ENCODE data around the gene TNNT3.
"Not testable (repeated sequence)": the region's sequence is repeated elsewhere in the genome, so short reads cannot be mapped to it uniquely, and the experiment has no call there.

Gene TNNT3

GRCh38 chr11:1919391-1920127 is at the start of gene TNNT3:
TSS of gene TNNT3 (plus strand) at chr11:1919703. CDS start at chr11:1922875, 3,172 bp downstream.
- no peak for DNase-seq

GRCh38 chr11:1870326-1870696 is 49.2 kb upstream of the TNNT3 start:
- DNase-seq, result no peak

GRCh38 chr11:1870721-1871466 is 48.6 kb upstream of the TNNT3 start:
- peak in 10 of 56 donors; percentile 18 to 47 (median 33) for DNase-seq

- DNase-seq, result no peak
These were observed 48.0 kb upstream of the TNNT3 start for GRCh38 chr11:1871531-1871930.

- no peak for DNase-seq
These were observed 47.1 kb upstream of the TNNT3 start for GRCh38 chr11:1872267-1872985.

GRCh38 chr11:1873048-1873812 is 46.3 kb upstream of the TNNT3 start:
- DNase-seq, result no peak

GRCh38 chr11:1873813-1874150 is 45.7 kb upstream of the TNNT3 start:
- DNase-seq, result not testable (repeated sequence)

GRCh38 chr11:1874441-1875092 is 44.9 kb upstream of the TNNT3 start:
- not testable (repeated sequence) for DNase-seq

GRCh38 chr11:1875093-1875850 is 44.2 kb upstream of the TNNT3 start:
- no peak for DNase-seq

- not testable (repeated sequence) for DNase-seq
These were observed 43.6 kb upstream of the TNNT3 start for GRCh38 chr11:1875851-1876301.

- DNase-seq, result no peak
These were observed 43.0 kb upstream of the TNNT3 start for GRCh38 chr11:1876361-1877063.

GRCh38 chr11:1877211-1878136 is 42.0 kb upstream of the TNNT3 start:
- DNase-seq, result peak in 1 of 56 donors; percentile 35

GRCh38 chr11:1878137-1879031 is 41.1 kb upstream of the TNNT3 start:
- no peak for DNase-seq

- no peak for DNase-seq
These were observed 40.1 kb upstream of the TNNT3 start for GRCh38 chr11:1879342-1879940.

GRCh38 chr11:1879941-1880720 is 39.4 kb upstream of the TNNT3 start:
- no peak for DNase-seq
